Transverse colon (tissue), 4 donors: Measurements from ENCODE around the gene SLC40A1. TPM values are rescaled to one million over a fixed set of nuclear protein-coding genes. Genes with fewer than 3 reads are reported as not detected.
A peak's percentile ranks its signal among the peaks of the same experiment; 100 is the strongest.

ENCODE experiments used
- DNase-seq: peaks from one replicate; pipeline ENCODE4 v3.0.0-alpha.2; 2019
- H3K27ac ChIP-seq, 4 donors: fragments of 200-600 bp; sonication (generic); 2 replicates each; pipeline ENCODE4 v1.5.1; 2016 to 2018; ENCODE audit warnings: inconsistent platforms in 4 of 4
- H3K27me3 ChIP-seq: fragments of 200-600 bp; sonication (generic); 2 replicates; pipeline ENCODE4 v1.5.1; 2017; ENCODE audit warnings: inconsistent platforms
- H3K36me3 ChIP-seq, 4 donors: fragments of 200-600 bp; sonication (generic); 2 replicates each; pipeline ENCODE4 v1.5.1; 2017 to 2019; ENCODE audit warnings: inconsistent platforms in 4 of 4
- H3K4me1 ChIP-seq, 4 donors: fragments of 200-600 bp; sonication (generic); 2 replicates each; pipeline ENCODE4 v1.5.1; 2017 to 2020; ENCODE audit warnings: inconsistent platforms in 4 of 4
- H3K4me3 ChIP-seq, 4 donors: fragments of 200-600 bp; sonication (generic); 1 replicate in 1 of 4; 2 replicates in 3 of 4; pipeline versions ENCODE4 v1.5.1 to v1.6.1; 2017 to 2019; ENCODE audit warnings: inconsistent platforms in 4 of 4
- H3K9me3 ChIP-seq, 2 donors: fragments of 200-600 bp; sonication (generic); 2 replicates each; pipeline ENCODE4 v1.5.1; 2017 to 2019; ENCODE audit warnings: inconsistent platforms in 2 of 2
- EP300 ChIP-seq: sonication (generic); formaldehyde crosslinking; IDR thresholded peaks from one replicate; pipeline ENCODE4 v1.6.1; 2017; ENCODE audit warnings: antibody characterized with exemption, low read depth
- POLR2A ChIP-seq: fragments of 450-650 bp; IDR thresholded peaks from one replicate; pipeline ENCODE4 v1.6.1; 2016; ENCODE audit warnings: antibody characterized with exemption, mild to moderate bottlenecking, moderate library complexity
- POLR2AphosphoS5 ChIP-seq, 3 donors: sonication (generic); formaldehyde crosslinking; IDR thresholded peaks; one replicate each; pipeline ENCODE4 v1.6.1; 2016; ENCODE audit warnings: antibody characterized with exemption in 3 of 3
- WGBS, 2 donors: methylation state at CpG; one replicate each; pipeline ENCODE4 v1.1.5; 2018; ENCODE audit warnings: low coverage in 1 of 2; 5-methylcytosine and 5-hydroxymethylcytosine counted together
- in situ Hi-C, 4 donors: fragments of 200-750 bp; cut with MboI; loops; one replicate each; pipeline versions ENCODE4 v1.15.0 to v1.15.1; 2017; ENCODE audit warnings: low sequenced_read_pairs in 3 of 4, low pct_ligation_motif_present in 1 of 4, low pct_unique_long_range_greater_than_20kb in 1 of 4
- intact Hi-C: fragments of 100-400 bp; cut with DNase I; formaldehyde crosslinking; loops from one replicate; pipeline ENCODE4 v1.15.1; 2023; ENCODE audit warnings: low total_unique reads
- total RNA-seq, 4 donors: library from RNA; depleted of rRNA; stranded (reverse); fragments of >200 nt; gene quantifications; one replicate each; pipeline ENCODE4 v1.1.0, GENCODE V29; 2016
- TF ChIP-seq, protein P1 (sequence below), 5 experiments: fragments of 200-600 bp in 3 of 5; fragments of 450-650 bp in 2 of 5; sonication (generic) in 3 of 5; IDR thresholded peaks; 1 replicate in 2 of 5; 2 replicates in 3 of 5; pipeline ENCODE4 v1.5.1; 2016 to 2017; ENCODE audit warnings: antibody characterized with exemption in 5 of 5, inconsistent platforms in 3 of 5, mild to moderate bottlenecking in 2 of 5, moderate library complexity in 1 of 5

Gene SLC40A1
- total RNA-seq, 4 donors from 2014 or later: 26.3 to 345 (median 186) TPM

DNA sequence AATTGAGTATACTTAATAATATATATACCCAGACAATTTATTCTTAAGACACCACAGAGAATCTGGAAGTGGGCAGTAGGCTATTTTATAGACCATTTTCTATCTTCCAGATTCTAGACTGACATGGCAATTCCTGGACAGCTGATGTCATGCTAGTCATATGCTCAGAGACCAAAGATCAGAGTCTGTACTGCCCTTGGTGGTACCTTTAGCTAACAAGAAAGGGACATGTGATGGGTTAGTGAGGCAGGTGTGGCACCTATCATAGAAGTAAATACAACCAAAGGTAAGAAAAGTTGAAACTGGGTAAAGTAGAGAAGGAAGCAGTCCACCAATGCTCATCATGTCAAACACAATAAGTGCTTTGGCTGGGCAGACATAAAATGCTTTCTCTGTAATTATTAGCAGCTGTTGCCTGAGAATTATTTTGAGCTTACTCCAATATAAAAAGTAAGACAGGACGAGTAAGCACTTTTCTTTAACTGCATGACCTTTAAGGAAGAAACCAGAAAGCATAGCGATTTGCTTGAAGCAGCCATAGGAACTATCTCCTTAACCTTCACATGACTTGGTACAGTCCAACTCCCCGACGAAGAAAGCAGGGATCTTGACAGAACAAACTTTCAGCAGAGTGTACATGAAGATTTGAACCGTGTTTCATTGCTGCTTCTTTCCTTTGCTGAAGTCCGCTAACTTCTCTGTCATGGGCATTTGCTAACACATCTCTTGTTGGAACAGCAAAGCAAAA lies 47.1 kb downstream of the SLC40A1 start:
- Histone ChIP-seq H3K9me3 (no peaks in the 10 kb centered on the region), H3K36me3 (no peaks in the 10 kb centered on the region), H3K4me3 (no peak overlapping the region), H3K27me3 (no peaks in the 10 kb centered on the region), H3K4me1 (peaks cover 0 to 27% (median 0%) of the 10 kb centered on the region in 4 donors), H3K27ac (peak overlapping the region; percentile 11 to 55 (median 30))
- 77 to 79% methylated on average over 6 of the region's 6 CpGs for WGBS, 2 donors
- TF ChIP-seq POLR2A (no peak), POLR2AphosphoS5 (IDR thresholded peaks at IDR 0.05) (peak in 1 of 3 donors; percentile 34)
- DNase-seq: no peak
- intact Hi-C loops: no loop called here
- in situ Hi-C loops: no loop called here

DNA sequence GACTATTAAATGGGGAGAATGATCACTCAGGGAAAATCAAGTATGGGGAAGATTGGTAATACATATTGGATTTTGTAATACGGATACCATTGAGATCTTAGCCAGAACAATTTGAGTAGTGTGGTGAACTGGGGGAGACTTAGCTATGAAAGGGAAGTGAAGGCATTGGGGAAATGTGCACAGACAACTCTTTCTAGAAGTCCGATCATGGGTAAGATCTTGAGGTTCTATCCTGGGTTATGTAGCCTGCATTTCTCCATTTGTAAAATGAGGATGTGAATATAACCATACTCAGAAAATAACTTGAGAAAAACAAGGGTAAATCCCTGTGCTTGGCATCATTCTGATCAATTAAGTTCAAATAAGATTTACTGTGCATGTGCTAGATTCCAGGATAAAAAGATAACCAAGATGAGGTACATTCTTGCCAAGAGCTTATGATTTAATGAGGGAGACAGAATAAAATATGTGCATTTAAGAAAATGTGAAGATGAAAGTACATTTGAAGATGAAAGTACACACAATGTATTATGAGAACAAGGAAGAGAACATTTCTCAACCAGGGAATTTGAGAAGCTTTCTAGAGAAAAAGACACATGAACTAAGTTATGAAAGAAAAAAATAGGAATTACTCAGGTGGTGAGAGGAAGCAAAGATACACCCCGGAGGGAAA lies 49.5 kb downstream of the SLC40A1 start:
- in situ Hi-C loops: no loop called here
- intact Hi-C loops: no loop called here
- H3K9me3 ChIP-seq: no peaks in the 10 kb centered on the region
- no peaks in the 10 kb centered on the region for H3K27me3 ChIP-seq
- no peak for DNase-seq
- TF ChIP-seq, protein P1, sequence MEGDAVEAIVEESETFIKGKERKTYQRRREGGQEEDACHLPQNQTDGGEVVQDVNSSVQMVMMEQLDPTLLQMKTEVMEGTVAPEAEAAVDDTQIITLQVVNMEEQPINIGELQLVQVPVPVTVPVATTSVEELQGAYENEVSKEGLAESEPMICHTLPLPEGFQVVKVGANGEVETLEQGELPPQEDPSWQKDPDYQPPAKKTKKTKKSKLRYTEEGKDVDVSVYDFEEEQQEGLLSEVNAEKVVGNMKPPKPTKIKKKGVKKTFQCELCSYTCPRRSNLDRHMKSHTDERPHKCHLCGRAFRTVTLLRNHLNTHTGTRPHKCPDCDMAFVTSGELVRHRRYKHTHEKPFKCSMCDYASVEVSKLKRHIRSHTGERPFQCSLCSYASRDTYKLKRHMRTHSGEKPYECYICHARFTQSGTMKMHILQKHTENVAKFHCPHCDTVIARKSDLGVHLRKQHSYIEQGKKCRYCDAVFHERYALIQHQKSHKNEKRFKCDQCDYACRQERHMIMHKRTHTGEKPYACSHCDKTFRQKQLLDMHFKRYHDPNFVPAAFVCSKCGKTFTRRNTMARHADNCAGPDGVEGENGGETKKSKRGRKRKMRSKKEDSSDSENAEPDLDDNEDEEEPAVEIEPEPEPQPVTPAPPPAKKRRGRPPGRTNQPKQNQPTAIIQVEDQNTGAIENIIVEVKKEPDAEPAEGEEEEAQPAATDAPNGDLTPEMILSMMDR (IDR thresholded peaks at IDR 0.05): no peak
- no peak for TF ChIP-seq EP300
- no peak for TF ChIP-seq POLR2A
- H3K4me1 ChIP-seq: peaks cover 0 to 38% (median 6%) of the 10 kb centered on the region in 4 donors
- WGBS, 2 donors: 80 to 96% methylated on average over 3 of the region's 3 CpGs
- H3K27ac ChIP-seq: peak overlapping the region in 1 of 4 donors; percentile 1
- no peak overlapping the region for H3K4me3 ChIP-seq
- H3K36me3 ChIP-seq: no peaks in the 10 kb centered on the region

DNA sequence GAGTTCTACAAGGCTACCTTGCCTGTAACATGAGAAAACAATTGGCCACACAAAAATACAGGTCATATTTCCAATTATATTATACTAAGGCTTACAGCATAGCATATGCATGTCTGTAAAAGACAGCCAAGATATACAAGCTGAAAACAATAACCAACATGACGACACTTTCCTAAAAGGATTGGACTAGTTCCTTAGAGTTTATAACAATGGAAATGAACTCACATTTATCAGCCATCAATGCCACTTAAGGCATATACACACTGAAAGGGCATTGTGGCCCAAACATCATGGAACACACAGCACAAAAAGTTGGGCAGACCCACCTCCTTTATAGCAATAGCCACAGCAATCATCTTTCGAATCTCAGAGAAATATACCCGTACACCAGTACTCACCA lies 52.0 kb downstream of the SLC40A1 start:
- no peaks in the 10 kb centered on the region for H3K36me3 ChIP-seq
- in situ Hi-C loops (no loop called here), intact Hi-C loops (no loop called here)
- no peak for DNase-seq
- 72 to 82% methylated on average over 3 of the region's 3 CpGs for WGBS, 2 donors
- no peak overlapping the region for H3K27ac ChIP-seq
- H3K4me1 ChIP-seq: peaks cover 0 to 37% (median 11%) of the 10 kb centered on the region in 4 donors
- H3K4me3 ChIP-seq: no peak overlapping the region
- H3K9me3 ChIP-seq: no peaks in the 10 kb centered on the region
- TF ChIP-seq, protein P1 (IDR thresholded peaks at IDR 0.05): no peak
- TF ChIP-seq POLR2AphosphoS5 (IDR thresholded peaks at IDR 0.05): no peak
- TF ChIP-seq EP300: no peak
- TF ChIP-seq POLR2A: no peak
- H3K27me3 ChIP-seq: no peaks in the 10 kb centered on the region

DNA sequence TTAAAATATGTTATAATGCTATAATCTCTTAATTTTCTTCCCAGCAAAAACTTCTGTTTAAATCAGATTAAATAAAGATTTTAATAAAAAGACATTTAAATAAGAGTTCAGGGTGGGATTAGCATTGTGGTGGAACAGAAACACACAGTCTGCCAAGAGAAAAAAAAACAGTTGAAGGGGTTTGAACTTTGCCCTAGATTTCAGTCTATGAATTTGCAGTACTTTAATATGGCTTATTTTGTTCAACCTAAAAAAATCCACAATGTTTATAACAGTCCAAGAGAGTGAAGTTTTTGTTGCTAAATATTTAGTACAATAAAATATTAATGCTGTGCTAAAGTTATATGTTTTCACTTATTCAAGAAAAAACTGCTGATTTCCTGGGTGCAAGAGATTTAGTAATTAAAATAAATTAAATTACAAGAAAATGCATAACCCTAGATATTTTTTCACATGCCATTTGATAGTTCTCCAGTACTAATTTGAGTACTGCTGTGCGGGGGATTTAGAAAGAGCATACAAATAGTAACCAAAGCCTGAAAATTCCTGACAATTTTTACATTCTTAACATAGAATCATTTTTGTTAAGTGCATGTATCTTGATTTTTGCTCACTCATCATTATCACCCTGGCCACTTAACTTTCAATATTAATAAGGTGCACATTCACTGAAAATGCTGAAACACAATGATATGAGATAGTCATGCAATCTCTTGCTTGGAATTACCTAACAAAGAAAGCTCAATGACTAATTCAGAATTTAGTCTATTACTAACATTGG lies 52.6 kb downstream of the SLC40A1 start:
- no peak for DNase-seq
- TF ChIP-seq, protein P1 (IDR thresholded peaks at IDR 0.05): no peak
- Histone ChIP-seq H3K27ac (peak overlapping the region in 1 of 4 donors; percentile 39), H3K4me3 (no peak overlapping the region), H3K4me1 (peaks cover 4 to 37% (median 17%) of the 10 kb centered on the region in 4 donors), H3K27me3 (no peaks in the 10 kb centered on the region), H3K9me3 (no peaks in the 10 kb centered on the region), H3K36me3 (no peaks in the 10 kb centered on the region)
- intact Hi-C loops (no loop called here), in situ Hi-C loops (no loop called here)
- 84 to 85% methylated on average over 1 of the region's 1 CpG for WGBS, 2 donors
